HG03571 (cell line): ENCODE measurements around the gene CPVL.
"Not testable (repeated sequence)": the region's sequence is repeated elsewhere in the genome, so short reads cannot be mapped to it uniquely, and the experiment has no call there.

ENCODE experiments used
- ATAC-seq: cut with Tn5 transposase; IDR thresholded peaks from one replicate; pipeline ENCODE4 v1.9.1; 2021; ENCODE audit not compliant: unreplicated experiment

The CPVL gene

GRCh38 chr7:29093091-29093490 is 53.2 kb downstream of the CPVL start:
- ATAC-seq, result not testable (repeated sequence)

- ATAC-seq, result peak; percentile 87
Measured at GRCh38 chr7:29091715-29092114, 54.6 kb downstream of the CPVL start.

- no peak for ATAC-seq
Measured at GRCh38 chr7:29090836-29091601, 55.3 kb downstream of the CPVL start.

- ATAC-seq, result no peak
Measured at GRCh38 chr7:29090151-29090805, 56.1 kb downstream of the CPVL start.

- ATAC-seq, result no peak
Measured at GRCh38 chr7:29087840-29088170, 58.5 kb downstream of the CPVL start.

GRCh38 chr7:29086545-29086944 is 59.8 kb downstream of the CPVL start:
- no peak for ATAC-seq

- peak; percentile 80 for ATAC-seq
Measured at GRCh38 chr7:29084832-29085231, 61.5 kb downstream of the CPVL start.

GRCh38 chr7:29080803-29081202 is 65.5 kb downstream of the CPVL start:
- ATAC-seq, result no peak

- ATAC-seq, result no peak
Measured at GRCh38 chr7:29078311-29079260, 67.8 kb downstream of the CPVL start.

- ATAC-seq, result no peak
Measured at GRCh38 chr7:29077854-29078253, 68.5 kb downstream of the CPVL start.

- no peak for ATAC-seq
Measured at GRCh38 chr7:29077176-29077575, 69.2 kb downstream of the CPVL start.

GRCh38 chr7:29076631-29077030 is 69.7 kb downstream of the CPVL start:
- no peak for ATAC-seq

GRCh38 chr7:29075606-29076005 is 70.7 kb downstream of the CPVL start:
- no peak for ATAC-seq

GRCh38 chr7:29071203-29071874 is 75.0 kb downstream of the CPVL start:
- ATAC-seq, result no peak

GRCh38 chr7:29066641-29067040 is 79.7 kb downstream of the CPVL start:
- no peak for ATAC-seq

GRCh38 chr7:29065181-29065857 is 81.0 kb downstream of the CPVL start:
- no peak for ATAC-seq

- ATAC-seq, result no peak
Measured at GRCh38 chr7:29063872-29064271, 82.5 kb downstream of the CPVL start.

- ATAC-seq, result no peak
Measured at GRCh38 chr7:29063236-29063635, 83.1 kb downstream of the CPVL start.

GRCh38 chr7:29053105-29053872 is 93.0 kb downstream of the CPVL start:
- no peak for ATAC-seq

GRCh38 chr7:29046978-29047377 is 99.4 kb downstream of the CPVL start:
- ATAC-seq, result no peak
